ENCODE data around the gene ASB1.
"Not testable (repeated sequence)": the region's sequence is repeated elsewhere in the genome, so short reads cannot be mapped to it uniquely, and the experiment has no call there.

The ASB1 gene

DNA sequence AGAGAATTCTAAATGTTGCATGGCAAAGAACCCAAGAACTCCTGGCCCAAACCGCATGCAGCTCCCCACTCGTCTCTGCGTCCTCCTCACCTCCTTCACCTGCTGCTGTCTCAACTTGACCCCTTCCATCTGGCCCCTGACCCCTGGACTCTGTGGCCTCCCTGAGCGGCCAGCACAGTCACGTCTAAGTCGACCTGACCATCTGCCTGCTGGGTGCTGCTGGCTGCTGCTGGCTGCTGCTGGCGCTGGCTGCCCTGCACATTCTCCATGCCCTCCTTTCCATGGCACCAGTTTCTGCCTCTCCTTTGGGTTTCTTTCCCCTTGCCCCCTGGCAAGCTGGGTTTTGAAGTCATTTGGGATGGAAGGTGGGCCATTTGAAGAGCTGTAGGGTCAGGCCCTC is 30.1 kb upstream of the ASB1 start:
- H3K27ac Mint-ChIP-seq: no peak overlapping the region
- ATAC-seq: no peak
- no peaks in the 10 kb centered on the region for H3K27me3 Mint-ChIP-seq

DNA sequence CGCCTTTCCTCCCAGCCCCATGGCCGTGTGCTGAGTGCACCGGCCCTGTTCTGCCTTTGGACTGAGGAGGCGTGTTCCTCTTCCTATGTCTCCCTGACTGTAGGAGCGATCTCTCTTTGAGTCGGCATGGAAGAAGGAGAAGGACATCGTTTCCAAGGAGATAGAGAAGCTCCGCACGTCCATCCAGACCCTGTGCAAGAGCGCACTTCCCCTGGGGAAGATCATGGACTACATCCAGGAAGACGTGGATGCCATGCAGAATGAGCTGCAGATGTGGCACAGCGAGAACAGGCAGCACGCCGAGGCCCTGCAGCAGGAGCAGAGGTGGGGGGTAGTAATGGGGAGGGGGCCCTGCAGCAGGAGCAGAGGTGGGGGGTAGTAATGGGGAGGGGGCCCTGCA is 29.4 kb upstream of the ASB1 start:
- H3K4me1 Mint-ChIP-seq: no peaks in the 10 kb centered on the region
- DNase-seq: no peak
- H3K27ac Mint-ChIP-seq: no peak overlapping the region
- H3K4me3 Mint-ChIP-seq: no peak overlapping the region
- H3K9me3 Mint-ChIP-seq: no peaks in the 10 kb centered on the region
- ATAC-seq: no peak
- no peaks in the 10 kb centered on the region for H3K27me3 Mint-ChIP-seq

More for the DNA sequence above, 30.1 kb upstream of the ASB1 start:
- Mint-ChIP-seq H3K4me3 (no peak overlapping the region), H3K4me1 (no peaks in the 10 kb centered on the region), H3K9me3 (no peaks in the 10 kb centered on the region)
- DNase-seq: no peak

DNA sequence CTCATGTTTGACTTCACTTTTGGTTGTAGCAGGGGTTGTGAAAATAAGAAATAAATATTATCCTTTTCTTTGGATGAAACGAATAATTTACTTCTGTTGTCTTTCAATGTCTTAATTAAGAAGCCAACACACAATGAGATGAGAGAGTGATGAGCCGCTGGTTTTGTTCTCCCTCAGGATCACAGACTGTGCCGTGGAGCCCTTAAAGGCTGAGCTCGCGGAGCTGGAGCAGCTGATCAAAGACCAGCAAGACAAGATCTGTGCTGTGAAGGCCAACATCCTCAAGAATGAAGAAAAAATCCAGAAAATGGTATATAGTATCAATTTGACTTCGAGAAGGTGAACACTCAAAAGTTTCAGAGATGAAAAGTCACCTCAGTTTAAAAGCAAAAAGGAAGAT is 28.1 kb upstream of the ASB1 start:
- DNase-seq: no peak
- Mint-ChIP-seq H3K9me3 (no peaks in the 10 kb centered on the region), H3K4me1 (no peaks in the 10 kb centered on the region), H3K27ac (no peak overlapping the region), H3K27me3 (no peaks in the 10 kb centered on the region), H3K4me3 (no peak overlapping the region)
- ATAC-seq: no peak

GRCh38 chr2:238399094-238399493 is 27.6 kb upstream of the ASB1 start:
- H3K27me3 Mint-ChIP-seq: no peaks in the 10 kb centered on the region

GRCh38 chr2:238401551-238401950 is 25.2 kb upstream of the ASB1 start:
- no peak overlapping the region for H3K27ac Mint-ChIP-seq
- no peaks in the 10 kb centered on the region for H3K9me3 Mint-ChIP-seq
- DNase-seq (no peak), ATAC-seq (no peak)
- H3K4me3 Mint-ChIP-seq: no peak overlapping the region
- no peaks in the 10 kb centered on the region for H3K27me3 Mint-ChIP-seq
- peaks cover 11% of the 10 kb centered on the region for H3K4me1 Mint-ChIP-seq

More at GRCh38 chr2:238399094-238399493, 27.6 kb upstream of the ASB1 start:
- Mint-ChIP-seq H3K4me1 (no peaks in the 10 kb centered on the region), H3K27ac (no peak overlapping the region), H3K9me3 (no peaks in the 10 kb centered on the region), H3K4me3 (no peak overlapping the region)
- DNase-seq (no peak), ATAC-seq (no peak)

GRCh38 chr2:238403632-238404405 is 22.9 kb upstream of the ASB1 start:
- Mint-ChIP-seq H3K4me1 (peaks cover 11% of the 10 kb centered on the region), H3K9me3 (no peaks in the 10 kb centered on the region), H3K27me3 (no peaks in the 10 kb centered on the region), H3K27ac (peak overlapping the region in 1 of 2 donors; percentile 71), H3K4me3 (no peak overlapping the region)
- no peak for ATAC-seq
- no peak for DNase-seq

- H3K9me3 Mint-ChIP-seq: no peaks in the 10 kb centered on the region
- H3K27me3 Mint-ChIP-seq: no peaks in the 10 kb centered on the region
- H3K27ac Mint-ChIP-seq: no peak overlapping the region
- ATAC-seq (no peak), DNase-seq (no peak)
- peaks cover 11% of the 10 kb centered on the region for H3K4me1 Mint-ChIP-seq
- H3K4me3 Mint-ChIP-seq: no peak overlapping the region
These were observed 22.1 kb upstream of the ASB1 start for GRCh38 chr2:238404406-238405216.

DNA sequence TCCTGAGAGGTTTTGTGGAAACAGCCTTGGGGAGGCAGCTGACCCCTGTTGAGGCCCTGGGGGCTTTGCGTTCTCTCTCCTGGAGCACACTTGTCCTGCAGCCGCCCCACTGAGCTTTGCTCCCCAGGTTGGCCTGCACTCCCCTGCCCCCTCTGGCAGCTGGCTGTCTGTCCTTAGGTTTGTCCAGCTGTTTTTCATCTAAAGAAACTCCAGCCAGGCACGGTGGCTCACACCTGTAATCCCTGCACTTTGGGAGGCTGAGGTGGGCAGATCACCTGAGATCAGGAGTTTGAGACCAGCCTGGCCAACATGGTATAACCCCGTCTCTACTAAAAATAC is 21.5 kb upstream of the ASB1 start:
- Mint-ChIP-seq H3K27ac (peak overlapping the region in 1 of 2 donors; percentile 34), H3K4me1 (peaks cover 11% of the 10 kb centered on the region)
- not testable (repeated sequence) for DNase-seq, ATAC-seq, H3K9me3 Mint-ChIP-seq, H3K4me3 Mint-ChIP-seq, H3K27me3 Mint-ChIP-seq

GRCh38 chr2:238406221-238406997 is 20.3 kb upstream of the ASB1 start:
- Mint-ChIP-seq H3K9me3 (no peaks in the 10 kb centered on the region), H3K4me3 (no peak overlapping the region), H3K27me3 (no peaks in the 10 kb centered on the region), H3K27ac (peak overlapping the region in 1 of 2 donors; percentile 90), H3K4me1 (peaks cover 11% of the 10 kb centered on the region)
- DNase-seq (no peak), ATAC-seq (no peak)

DNA sequence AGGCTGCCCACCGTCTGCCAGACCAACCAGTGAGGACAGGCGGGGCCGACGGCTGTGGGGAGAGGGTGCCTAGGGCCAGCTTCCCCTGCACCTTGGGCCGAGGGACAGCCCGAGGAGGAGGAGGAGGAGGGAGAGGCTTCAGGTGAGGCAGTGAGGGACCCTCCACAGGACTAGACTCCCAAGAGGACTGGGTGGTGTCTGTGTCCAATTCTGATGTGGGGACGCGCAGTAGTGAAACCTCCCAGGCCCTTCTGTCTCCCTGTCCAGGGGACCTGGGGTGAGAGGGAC is 19.8 kb upstream of the ASB1 start:
- Mint-ChIP-seq H3K27me3 (no peaks in the 10 kb centered on the region), H3K4me1 (peaks cover 11% of the 10 kb centered on the region), H3K4me3 (no peak overlapping the region), H3K27ac (no peak overlapping the region), H3K9me3 (no peaks in the 10 kb centered on the region)
- DNase-seq: no peak
- ATAC-seq: no peak

GRCh38 chr2:238407566-238407965 is 19.2 kb upstream of the ASB1 start:
- no peak for DNase-seq
- Mint-ChIP-seq H3K4me3 (no peak overlapping the region), H3K4me1 (peaks cover 11% of the 10 kb centered on the region), H3K27ac (no peak overlapping the region), H3K27me3 (no peaks in the 10 kb centered on the region), H3K9me3 (no peaks in the 10 kb centered on the region)
- ATAC-seq: no peak

DNA sequence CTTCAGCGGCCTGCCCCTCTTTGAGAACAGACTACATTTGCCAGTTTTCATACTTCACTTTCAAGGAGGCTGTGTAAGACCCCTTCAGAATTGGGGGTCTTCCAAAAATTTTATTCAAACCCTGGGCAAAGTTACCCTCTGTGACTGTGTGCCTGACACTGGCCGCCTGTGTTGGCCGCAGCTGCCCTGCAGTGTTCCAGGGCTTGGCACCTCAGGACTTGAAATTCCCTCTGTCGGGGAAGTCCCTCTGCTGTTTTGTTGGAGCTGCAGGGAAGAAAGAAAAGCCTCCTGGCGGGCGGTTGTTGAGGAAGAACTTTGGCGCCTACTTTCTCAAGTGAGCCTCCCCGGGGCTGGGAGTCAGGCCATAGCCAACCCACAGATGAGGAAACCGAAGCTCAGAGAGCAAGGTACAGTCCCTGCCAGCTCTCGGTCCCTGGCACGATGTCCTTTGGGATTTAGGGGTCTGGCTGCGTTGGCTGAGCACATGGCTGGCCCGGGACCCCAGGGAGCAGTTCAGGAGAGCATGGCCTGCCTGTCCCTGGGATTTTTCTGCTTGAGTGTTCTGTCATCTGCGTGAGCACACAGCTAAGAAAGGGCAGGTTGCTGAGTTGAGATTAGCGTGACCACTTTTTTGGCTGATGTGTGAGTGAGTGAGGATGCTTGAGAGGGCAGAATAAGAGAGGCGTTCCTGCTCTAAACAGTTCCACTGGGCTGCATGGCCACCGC is 17.9 kb upstream of the ASB1 start:
- H3K27ac Mint-ChIP-seq: no peak overlapping the region
- no peaks in the 10 kb centered on the region for H3K9me3 Mint-ChIP-seq
- ATAC-seq (no peak), DNase-seq (no peak)
- H3K4me1 Mint-ChIP-seq: peaks cover 11% of the 10 kb centered on the region
- no peak overlapping the region for H3K4me3 Mint-ChIP-seq
- H3K27me3 Mint-ChIP-seq: no peaks in the 10 kb centered on the region

- Mint-ChIP-seq H3K27ac (no peak overlapping the region), H3K9me3 (no peaks in the 10 kb centered on the region), H3K4me1 (peaks cover 11% of the 10 kb centered on the region), H3K4me3 (no peak overlapping the region), H3K27me3 (no peaks in the 10 kb centered on the region)
- ATAC-seq: no peak
- no peak for DNase-seq
These were observed 17.2 kb upstream of the ASB1 start for GRCh38 chr2:238409341-238410199.

- ATAC-seq (no peak), DNase-seq (no peak)
- H3K27me3 Mint-ChIP-seq: no peaks in the 10 kb centered on the region
- H3K4me1 Mint-ChIP-seq: peaks cover 10% of the 10 kb centered on the region
- H3K27ac Mint-ChIP-seq: no peak overlapping the region
- no peak overlapping the region for H3K4me3 Mint-ChIP-seq
- peaks cover 12 to 17% of the 10 kb centered on the region in 2 donors for H3K9me3 Mint-ChIP-seq
These were observed 14.5 kb upstream of the ASB1 start for GRCh38 chr2:238412067-238412767.
